Midbrain (tissue), 1 donor: ENCODE measurements around the gene KIAA1549.
"Not testable (repeated sequence)": the region's sequence is repeated elsewhere in the genome, so short reads cannot be mapped to it uniquely, and the experiment has no call there.

Experiments used
- DNase-seq: peaks from one replicate; lab custom pipeline; 2025; lab: John Stamatoyannopoulos, UW

Gene KIAA1549

DNA sequence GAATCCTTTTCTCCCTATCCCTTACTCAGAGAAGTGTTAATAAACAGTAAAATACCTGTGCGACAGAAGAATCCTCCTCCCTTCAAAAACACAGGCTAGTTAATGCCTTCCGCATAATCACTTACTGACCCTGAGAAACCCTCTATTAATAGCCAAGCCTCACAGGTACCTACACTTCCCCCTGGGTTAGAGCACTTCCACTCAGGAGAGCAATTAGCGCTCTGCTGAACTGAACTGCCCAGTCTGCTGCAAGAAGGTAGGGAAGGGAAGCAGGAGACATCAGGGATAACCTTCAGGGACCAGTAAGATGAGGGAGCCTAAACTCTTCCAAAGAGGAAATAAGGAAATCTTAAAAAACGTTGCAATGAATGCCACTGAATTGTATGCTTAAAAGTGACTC lies 39.6 kb downstream of the KIAA1549 start:
- DNase-seq = no peak

DNA sequence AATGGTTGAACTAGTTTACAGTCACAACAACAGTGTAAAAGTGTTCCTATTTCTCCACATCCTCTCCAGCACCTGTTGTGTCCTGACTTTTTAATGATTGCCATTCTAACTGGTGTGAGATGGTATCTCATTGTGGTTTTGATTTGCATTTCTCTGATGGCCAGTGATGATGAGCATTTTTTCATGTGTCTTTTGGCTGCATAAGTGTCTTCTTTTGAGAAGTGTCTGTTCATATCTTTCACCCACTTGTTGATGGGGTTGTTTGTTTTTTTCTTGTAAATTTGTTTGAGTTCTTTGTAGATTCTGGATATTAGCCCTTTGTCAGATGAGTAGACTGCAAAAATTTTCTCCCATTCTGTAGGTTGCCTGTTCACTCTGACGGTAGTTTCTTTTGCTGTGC lies 40.6 kb downstream of the KIAA1549 start:
- not testable (repeated sequence) for DNase-seq

DNA sequence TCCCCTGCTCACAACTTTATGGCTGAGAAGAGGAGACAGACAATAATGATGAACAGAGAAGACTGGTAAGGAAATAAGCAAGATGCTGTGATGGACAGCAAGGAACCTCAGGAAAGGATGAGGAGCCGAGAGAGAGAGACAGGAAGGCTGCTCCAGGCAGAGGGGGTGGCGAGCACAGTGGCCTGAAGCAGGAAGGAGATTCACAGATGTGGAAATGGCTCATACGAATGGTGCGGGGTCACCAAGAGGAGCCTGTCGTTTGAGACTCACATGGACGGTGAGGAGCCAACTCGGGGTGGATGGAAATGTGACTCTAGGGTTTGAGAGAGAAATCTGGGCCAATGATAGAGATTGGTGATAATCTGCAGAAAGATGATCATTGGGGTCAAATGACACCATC lies 43.7 kb downstream of the KIAA1549 start:
- DNase-seq = no peak

DNA sequence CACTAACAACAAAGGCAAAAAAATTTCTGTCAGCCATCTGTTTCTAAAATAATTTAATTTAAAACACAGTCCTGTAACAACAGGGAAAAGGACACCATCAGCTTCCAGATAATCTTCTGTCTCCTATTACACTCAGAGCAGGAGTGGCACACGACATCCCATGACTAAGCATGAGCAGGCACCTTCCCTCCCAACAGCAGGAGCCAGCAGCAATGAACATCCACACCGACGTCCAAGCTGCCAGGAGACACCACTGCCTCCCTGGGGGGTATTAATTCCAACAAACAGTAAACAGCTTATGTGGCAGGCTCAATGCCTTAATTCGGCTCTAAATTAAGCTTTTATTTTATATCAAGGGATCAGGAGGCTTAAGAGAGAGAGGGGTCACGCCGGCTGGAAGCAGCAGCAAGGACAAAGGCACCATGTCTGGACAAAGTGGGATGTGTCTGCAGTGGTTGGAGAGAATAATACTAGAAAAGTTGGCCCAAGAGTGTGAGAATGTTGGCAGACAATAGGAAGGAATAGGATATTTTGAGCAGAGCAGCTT lies 45.7 kb downstream of the KIAA1549 start:
- no peak for DNase-seq

DNA sequence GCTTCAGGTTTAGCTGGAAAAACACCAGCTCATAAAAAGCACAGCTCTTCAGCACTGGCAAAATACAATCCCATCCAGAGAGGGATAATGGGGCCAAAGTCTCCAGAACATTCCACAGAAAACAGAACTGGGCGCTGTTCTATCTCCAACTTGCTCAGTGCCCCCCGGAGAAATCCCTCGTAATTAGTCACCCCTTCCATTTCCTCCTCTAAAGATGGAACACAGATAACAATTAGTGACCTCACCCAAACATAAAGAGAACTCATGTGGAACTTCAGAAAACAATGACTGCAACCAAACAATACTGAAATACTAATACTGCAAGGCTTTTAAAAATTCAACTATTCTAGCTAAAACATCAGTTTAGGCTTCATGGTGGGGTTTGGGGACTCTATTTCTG lies 46.3 kb downstream of the KIAA1549 start:
- DNase-seq = no peak

DNA sequence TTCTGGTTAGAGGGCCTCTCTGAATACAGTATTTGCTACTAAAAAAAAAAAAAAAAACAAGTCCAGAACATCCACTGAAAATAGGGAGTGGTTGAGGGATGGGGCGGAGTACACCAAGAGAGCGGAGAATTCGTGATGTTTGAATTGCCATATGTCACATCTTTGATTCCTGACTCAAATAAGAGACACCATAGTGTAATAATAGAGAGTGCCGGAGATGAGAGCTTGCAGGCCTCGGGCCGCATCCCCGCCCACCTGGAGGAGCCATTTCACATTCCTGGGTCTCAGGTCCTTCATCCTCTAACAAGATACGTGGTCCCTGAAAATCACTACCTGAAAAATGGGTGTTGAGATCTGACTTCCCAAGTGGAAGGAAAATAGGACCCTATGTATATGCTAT lies 46.8 kb downstream of the KIAA1549 start:
- no peak for DNase-seq

DNA sequence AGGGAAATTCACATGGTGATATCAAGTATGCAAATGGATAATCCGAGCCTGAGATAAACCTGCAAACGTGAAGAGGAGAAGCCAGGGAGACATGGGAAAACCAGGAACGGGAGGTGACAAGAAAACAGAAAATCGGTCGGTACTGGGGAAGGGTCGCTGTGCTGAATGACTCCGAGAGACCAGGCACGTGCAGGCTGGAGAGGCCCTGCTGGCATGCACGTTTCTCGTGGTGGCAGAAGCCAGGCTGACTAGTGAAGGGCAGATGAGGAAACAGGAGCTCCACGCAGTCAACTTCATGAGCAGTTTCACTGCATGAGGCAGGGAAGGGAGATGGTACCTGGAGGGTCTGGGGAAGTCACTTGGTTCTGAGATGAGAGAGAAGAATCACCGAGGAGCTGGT lies 48.3 kb downstream of the KIAA1549 start:
- no peak for DNase-seq

DNA sequence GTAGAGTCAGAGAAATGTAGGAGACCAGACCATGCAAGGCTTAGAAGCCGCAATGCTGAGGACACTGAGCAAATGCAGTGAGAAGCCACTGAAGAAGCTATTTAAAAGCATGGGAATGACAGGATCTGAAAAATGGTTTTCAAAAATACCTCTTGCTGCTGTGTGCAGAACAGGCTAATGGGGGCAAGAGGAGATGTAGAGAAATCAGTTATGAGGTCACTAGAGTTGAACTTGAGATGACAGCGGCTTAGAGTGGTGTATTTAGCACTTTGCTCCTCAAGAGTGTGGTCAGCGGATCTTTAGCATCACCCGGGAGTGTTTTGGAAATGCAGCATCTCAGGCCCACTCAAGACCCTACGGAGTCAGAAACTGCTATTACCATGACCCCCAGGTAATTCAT lies 48.8 kb downstream of the KIAA1549 start:
- DNase-seq = no peak

DNA sequence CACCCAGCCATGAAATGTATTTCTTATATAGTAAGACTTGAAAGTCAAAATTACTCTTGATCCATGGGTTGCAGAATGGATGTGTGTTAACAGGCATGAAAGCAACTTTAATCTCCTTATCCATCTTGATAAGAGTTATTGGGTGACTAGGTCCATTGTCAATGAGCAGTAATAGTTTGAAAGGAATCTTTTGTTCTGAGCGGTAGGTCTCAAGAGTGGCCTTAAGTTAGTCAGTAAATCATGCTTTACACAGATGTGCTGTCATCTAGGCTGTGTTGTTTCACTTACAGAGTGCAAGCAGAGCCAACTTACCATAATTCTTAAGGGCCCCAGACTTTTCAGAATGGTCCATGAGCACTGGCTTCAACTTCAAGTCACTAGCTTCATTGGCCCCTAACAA lies 51.2 kb downstream of the KIAA1549 start:
- DNase-seq = no peak

DNA sequence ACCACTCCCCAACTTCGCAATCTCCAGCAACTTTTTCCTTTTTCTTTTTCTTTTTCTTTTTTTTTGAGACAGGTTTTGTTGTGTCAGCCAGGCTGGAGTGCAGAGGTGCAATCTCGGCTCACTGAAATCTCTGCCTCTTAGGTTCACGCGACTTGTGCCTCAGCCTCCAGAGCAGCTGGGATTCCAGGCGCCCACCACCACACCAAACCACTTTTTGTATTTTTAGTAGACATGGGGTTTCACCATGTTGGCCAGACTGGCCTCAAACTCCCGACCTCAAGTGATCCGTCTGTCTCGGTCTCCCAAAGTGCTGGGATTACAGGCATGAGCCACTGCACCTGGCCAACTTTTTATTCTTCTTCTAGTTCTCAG lies 55.0 kb downstream of the KIAA1549 start:
- no peak for DNase-seq

DNA sequence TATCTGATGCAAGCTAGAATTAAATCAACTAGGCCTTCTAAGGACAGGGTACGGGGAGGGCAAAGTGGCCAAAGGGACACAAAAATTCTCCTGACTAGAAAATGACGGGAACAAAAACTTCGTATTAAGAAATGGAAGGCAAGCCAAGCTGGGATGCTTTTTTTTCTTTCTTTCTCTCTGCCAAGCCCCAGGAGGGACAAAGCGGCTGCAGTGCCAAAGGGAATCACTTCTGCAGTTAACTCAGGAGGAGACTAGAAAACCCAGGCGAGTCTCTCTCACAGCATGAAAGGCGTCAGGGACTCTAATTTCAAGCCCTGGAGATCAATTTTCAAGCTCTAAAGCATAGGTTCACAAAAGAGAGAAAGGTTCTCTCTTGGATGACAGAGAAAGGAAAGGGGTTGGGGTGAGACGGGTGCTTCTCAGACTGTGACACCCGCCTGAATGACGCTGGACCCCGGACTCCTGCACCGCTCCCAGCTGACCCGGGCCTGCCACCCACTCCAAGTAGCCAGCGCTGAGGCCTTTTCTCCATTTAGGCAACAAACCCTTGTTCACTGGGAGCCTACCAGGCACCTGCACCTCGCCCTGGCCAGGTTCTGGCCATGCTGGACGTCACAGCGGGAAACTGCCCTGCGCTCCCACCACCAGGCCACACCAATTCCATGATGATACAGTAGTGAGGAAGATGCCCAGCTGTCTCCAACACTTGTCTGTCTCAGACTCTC lies 56.5 kb downstream of the KIAA1549 start:
- DNase-seq = peak; percentile 49

DNA sequence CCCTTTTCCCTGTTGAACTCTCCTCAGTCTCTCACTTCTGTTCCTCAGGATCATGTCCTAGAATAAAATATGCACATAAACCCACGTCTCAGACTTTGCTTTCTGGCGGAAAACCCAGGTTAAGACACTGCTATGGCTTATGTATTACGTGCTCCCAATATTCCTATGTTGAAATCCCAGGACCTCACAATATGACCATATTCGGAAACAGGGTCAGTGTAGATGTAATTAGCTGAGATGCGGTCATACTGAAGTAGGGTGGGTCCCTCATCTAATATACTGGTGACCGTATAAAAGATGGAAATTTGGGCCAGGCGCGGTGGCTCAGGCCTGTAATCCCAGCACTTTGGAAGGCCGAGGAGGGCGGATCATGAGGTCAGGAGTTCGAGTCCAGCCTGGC lies 59.9 kb downstream of the KIAA1549 start:
- DNase-seq = no peak

DNA sequence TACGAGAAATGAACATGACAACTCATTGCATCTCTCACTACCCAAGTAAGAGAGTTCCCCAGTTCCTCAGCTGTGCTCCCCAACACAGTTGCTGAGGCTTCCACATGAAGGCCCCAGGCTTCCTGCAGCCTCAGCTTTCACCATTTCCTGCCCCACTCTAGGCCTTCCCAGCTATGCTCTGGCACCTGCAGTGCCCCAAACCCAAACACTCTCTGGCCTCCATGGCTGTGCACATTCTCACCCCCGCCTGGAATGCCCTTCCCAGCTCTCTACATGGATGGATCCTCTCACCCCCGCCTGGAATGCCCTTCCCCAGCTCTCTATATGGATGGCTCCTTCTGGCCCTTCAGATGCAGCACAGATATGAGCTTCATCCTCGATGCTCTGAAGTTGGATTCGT lies 61.3 kb downstream of the KIAA1549 start:
- DNase-seq = no peak

DNA sequence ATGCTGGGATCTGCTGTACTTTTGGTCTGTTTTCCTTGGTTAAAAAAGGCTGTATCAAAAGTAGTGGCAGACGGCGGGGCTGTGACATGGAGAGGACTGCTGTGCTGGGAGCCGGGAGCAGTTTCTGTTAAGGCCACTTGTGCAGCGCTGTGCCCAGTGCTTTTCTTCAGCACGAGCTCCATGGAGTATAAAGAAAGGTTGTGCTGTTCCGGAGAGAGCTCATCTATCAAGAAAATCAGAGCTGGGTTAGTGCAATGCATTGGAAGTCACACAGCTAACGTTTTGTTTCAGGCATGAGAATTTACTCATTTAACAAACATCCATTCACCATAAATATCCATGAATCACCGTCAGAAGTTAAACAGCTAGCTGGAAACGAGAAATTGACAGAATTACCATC lies 62.0 kb downstream of the KIAA1549 start:
- no peak for DNase-seq

DNA sequence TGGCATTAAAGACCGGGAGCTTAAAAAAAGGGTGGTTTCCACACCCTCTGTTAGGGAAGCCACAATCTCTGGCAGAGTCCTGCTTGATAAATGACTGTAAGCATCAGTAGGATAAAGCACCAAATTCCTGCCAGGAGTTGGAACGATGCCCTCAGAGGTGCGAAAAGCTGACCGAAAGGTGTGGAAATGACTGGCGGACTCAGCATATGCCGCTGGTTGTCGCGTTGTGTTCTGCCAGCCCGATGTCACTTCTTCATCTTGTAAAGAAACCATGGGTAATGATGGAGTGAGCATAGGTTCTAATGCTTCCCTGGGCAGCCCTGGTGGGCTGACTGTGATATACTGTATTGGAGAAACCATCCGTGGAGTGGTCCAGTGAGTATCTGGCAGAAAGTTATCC lies 62.4 kb downstream of the KIAA1549 start:
- DNase-seq = no peak

DNA sequence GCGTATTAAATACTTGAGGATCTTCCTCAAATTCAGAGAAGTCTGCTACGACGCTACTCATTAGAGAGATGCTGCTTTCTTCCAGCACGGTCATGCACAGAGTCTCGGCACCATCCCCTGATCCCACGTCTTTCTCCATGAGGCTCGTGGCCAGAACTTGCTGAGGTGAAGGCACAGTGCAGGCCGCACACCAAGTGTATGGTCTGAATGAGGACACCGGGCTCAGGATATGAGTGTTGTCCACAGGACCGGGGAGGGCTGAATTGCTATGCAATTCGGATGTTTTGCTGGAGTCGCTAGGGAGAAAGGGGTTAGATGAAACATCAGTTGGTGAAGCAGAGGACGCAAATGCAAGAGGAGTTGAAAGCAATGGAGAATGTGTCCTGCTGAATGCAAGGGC lies 63.0 kb downstream of the KIAA1549 start:
- no peak for DNase-seq

DNA sequence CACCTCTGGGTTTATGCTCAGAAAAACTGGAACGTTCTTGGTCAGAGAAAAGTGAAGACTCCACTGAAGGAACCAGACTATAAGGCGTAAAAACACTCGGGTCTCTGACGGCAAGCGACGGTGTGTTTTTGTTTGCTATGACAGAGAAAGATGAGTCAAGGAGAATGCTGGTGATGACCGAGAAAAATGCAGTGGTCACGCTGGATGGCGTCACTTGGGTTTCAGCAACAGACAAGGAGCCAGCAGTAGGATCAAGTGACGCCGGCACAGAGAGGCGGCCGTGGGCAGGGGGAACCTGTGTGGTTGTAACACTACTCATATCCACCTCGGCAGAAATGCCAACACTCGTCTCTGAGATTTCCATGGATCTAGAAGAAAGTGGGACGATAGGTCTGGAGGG lies 63.4 kb downstream of the KIAA1549 start:
- no peak for DNase-seq

DNA sequence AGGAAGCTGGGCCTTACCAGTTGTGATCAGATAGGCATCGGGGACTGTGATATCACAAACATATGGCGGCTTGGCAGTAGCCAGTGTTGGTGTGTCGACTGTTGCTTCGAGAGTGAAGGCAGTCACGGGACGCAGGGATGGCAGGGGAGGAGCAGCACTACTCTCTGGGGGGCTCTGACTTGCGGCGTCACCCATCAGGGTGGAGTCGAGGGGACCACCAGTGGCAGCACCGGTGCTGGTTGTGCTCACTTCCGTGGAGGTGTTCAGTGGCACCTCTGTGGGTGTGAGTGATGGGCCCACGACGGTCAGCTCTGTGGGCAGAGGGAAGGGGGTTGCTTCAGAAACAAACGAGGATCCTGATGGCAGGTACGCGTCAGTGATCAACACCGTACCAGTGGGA lies 64.5 kb downstream of the KIAA1549 start:
- DNase-seq = no peak

DNA sequence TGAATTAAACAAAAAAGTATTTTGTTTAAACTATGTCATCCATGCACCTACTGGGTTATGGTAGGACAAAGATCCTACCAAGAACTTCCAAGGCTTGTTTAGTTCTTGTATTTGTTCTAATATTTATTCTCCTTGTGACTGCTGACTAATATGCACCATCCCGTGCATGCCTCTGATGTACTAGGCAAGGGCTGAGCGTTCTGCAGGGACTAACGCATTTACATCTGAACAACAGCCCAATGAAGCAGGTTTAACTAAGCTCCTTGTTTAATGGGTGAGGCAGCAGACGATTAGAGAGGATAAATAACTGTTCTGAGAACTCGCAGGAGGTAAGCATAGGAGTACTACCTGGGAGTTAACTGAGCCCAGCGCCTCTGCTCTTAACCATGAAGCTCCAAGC lies 64.9 kb downstream of the KIAA1549 start:
- no peak for DNase-seq

DNA sequence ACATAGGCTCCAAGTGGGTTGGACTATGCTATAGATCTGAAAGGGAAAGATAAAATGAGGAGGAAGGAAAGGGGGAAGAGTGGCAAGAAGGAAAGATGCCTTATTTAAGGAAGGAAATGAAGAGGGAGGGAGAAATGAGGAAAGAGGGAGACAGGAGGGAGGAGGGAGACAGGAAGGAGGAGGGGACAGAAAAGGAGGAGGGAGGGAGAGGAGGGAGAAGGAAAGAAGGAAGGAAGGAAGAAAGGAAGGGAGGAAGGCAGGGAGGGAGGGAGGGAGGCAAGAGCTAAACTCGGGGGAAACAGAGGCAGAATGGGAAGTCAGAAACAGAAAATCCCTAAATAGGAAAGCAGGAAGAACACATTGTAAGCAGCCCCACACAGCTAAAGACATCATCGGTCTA lies 67.4 kb downstream of the KIAA1549 start:
- DNase-seq = no peak

DNA sequence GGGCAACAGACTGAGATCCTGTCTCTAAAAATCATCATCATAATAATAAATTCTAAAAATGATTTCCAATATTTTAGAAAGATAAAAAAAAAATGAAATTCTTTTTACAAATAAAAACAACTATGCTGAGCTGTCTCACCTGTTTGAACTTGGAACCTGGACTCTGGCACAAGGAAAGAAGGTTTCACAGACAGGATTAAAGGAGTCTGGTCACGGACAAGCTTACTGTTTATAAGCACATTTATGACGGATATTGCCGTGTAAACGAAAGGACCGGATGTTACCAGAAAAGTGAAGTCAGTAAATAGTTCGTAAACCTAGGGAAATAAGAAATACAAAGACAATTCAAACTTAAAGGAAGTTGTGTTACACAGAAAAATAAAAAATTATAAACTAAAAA lies 70.2 kb downstream of the KIAA1549 start:
- no peak for DNase-seq

DNA sequence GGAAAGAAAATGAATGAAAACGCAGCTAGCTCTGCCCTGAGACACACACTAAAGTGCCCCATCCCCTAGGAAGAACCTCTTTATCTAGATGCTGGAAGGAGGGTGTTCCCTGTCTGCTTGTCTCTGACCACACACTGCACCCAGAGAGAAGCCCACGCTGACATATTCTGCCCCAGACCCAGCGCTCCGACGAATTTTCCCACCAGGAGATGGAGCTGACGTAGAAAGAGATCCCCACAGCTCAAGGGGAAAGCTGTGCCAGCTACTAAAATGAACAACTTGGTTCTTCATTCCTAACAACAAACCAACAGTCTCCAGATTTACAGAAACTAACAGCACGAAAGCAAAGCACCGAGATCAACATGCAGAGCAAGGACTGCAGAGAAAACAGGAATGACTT lies 73.3 kb downstream of the KIAA1549 start:
- DNase-seq = peak; percentile 32

DNA sequence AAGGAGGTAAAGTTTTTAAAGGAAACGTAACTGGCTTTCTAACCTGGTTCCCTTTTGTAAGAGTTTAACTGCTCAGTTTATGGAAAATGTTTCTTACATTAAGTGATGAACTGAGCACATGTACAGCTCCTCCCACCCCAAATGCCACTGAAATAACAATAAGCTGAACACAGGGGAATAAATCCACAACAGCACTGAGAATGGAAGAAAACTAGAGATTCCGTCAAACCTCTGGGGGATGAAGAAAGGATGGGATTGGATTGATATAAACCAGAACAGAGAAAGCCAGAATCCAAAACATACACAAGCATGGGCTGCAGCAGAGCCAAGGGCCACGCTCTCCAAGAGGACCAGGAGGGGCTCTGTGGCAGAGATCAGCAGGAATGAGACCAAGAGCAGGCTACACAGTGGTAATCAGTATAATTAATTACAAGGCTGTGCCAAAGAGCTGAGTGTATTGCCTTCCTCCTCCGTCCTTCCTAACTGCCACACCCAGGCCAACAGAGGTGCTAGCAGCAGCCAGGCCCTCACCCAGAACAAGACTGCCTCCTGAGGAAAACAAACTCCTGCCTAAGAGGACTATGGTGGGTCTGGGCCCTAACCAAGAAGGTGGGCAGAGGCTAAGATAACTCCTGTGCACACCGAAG lies 73.9 kb downstream of the KIAA1549 start:
- DNase-seq = no peak
